SK-N-MC (cell line): ENCODE data around the gene GPR35.

Experiments used
- EZH2 ChIP-seq: fragments of 200-600 bp; sonication (generic); IDR thresholded peaks from one replicate; pipeline ENCODE4 v1.6.1; 2017; ENCODE audit warnings: antibody characterized with exemption
- FOXP2 ChIP-seq: optimal IDR thresholded peaks from 2 replicates; pipeline ENCODE3; 2011; ENCODE audit warnings: mild to moderate bottlenecking, moderate library complexity; ENCODE audit not compliant: insufficient read depth; ENCODE audit errors: extremely low read length, control extremely low read depth
- POLR2AphosphoS5 ChIP-seq: IDR thresholded peaks from 2 replicates; pipeline ENCODE4 v1.6.1; 2012; ENCODE audit warnings: mild to moderate bottlenecking, low read depth, low read length, borderline replicate concordance

DNA sequence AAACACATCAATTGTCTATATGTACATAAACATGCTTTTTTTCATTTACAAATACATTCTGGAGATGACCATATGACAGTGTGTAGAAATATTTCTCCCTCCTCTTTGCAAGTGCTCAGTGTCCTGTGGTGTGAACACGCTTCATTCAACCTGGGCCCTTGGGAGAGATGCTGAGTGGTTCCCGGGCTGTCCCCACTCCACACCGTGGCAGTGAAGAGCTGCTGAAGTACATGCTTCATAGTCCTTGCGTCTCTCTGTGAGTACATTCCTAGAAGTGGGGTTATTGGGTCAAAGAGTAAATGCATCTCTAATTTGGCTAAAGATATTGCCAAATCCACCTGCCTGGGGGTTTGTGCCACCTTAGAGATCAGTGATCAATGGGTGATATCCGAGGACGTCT is 6.5 kb upstream of the GPR35 start:
- no peak for TF ChIP-seq EZH2
- TF ChIP-seq POLR2AphosphoS5: no peak
- TF ChIP-seq FOXP2: no peak
